ENCODE data around the gene ITM2B. TPM values are rescaled to one million over a fixed set of nuclear protein-coding genes. Genes with fewer than 3 reads are reported as not detected.
A peak's percentile ranks its signal among the peaks of the same experiment; 100 is the strongest.

Gene ITM2B
- total RNA-seq, 1 experiment from 2014 or later, result 224 TPM

DNA sequence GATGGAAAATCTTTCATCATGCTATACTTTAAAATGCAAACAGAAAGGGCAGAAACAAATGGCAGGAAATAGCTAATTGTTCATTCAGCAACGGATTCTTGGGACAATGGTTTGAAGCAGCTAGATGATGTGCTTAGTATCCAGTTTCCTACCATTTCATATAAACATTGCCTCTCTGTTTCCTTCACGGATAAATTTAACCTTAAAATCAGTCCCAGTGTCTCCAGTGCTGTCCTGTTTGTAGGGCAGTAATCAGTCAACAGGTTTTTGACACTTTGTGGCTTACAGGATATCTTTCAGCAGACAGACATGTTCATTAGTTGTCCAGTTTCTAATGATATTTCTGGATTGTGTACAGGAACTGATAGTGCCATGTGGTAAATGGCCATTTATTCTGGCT lies 45.8 kb downstream of the ITM2B start:
- H3K36me3 Mint-ChIP-seq (ENCODE audit: insufficient read depth, unreplicated experiment), result no peaks in the 10 kb centered on the region
- POLR2A ChIA-PET, result no interaction called here
- no peaks in the 10 kb centered on the region for H3K36me3 ChIP-seq (ENCODE audit: control insufficient read depth, insufficient read depth, low read length)

DNA sequence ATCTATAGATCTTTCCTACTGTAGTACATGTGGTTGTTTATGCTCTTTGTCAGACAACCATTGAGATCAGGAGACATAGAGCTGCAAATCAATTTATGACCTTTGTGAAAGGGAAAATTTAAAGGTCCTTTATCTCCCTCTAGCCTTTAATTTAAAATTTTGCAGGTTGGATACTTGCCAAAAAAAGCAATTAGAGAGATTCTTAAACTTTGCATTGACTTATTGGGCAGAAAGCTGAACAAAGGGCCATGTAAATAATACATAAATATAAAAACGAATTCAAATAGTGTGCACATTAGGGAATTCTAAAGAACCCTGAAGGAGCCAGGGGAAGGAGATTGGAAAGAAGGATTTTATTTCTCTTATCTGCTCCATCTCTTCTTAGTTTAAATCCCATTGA lies 48.5 kb downstream of the ITM2B start:
- no peaks in the 10 kb centered on the region for H3K9me3 Mint-ChIP-seq (ENCODE audit: unreplicated experiment)
- no TSS peak for BruUV-seq (replicated peaks)
- H3K9me3 ChIP-seq, result no peaks in the 10 kb centered on the region
- no peaks in the 10 kb centered on the region for H3K4me1 Mint-ChIP-seq (ENCODE audit: low read depth, unreplicated experiment)
- ChIA-PET CTCF (no interaction called here), POLR2A (no interaction called here)
- peaks cover 2% of the 10 kb centered on the region for H3K27me3 Mint-ChIP-seq (ENCODE audit: insufficient read depth, unreplicated experiment)
- H3K4me1 ChIP-seq, result no peaks in the 10 kb centered on the region
- H3K27me3 ChIP-seq (replicated peaks; ENCODE audit: control insufficient read depth, insufficient read depth, low read length), result no peaks in the 10 kb centered on the region; the same call in 1 of the 2 replicates
- H3K4me3 ChIP-seq (ENCODE audit: low read depth, low read length), result no peak overlapping the region
- no peak for DNase-seq
- H3K4me3 Mint-ChIP-seq (ENCODE audit: unreplicated experiment), result no peak overlapping the region
- H3K36me3 Mint-ChIP-seq (ENCODE audit: insufficient read depth, unreplicated experiment), result no peaks in the 10 kb centered on the region
- H3K27ac Mint-ChIP-seq (ENCODE audit: unreplicated experiment), result no peak overlapping the region
- TF ChIP-seq, protein P1, sequence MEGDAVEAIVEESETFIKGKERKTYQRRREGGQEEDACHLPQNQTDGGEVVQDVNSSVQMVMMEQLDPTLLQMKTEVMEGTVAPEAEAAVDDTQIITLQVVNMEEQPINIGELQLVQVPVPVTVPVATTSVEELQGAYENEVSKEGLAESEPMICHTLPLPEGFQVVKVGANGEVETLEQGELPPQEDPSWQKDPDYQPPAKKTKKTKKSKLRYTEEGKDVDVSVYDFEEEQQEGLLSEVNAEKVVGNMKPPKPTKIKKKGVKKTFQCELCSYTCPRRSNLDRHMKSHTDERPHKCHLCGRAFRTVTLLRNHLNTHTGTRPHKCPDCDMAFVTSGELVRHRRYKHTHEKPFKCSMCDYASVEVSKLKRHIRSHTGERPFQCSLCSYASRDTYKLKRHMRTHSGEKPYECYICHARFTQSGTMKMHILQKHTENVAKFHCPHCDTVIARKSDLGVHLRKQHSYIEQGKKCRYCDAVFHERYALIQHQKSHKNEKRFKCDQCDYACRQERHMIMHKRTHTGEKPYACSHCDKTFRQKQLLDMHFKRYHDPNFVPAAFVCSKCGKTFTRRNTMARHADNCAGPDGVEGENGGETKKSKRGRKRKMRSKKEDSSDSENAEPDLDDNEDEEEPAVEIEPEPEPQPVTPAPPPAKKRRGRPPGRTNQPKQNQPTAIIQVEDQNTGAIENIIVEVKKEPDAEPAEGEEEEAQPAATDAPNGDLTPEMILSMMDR (IDR thresholded peaks at IDR 0.05; ENCODE audit: insufficient read depth in 1 of 2, low read depth in 1 of 2, low read length in 1 of 2, severe bottlenecking in 1 of 2, unreplicated experiment in 1 of 2), result no peak
- intact Hi-C loops (cut with micrococcal nuclease; ENCODE audit: unreplicated experiment), result no loop called here
- no peaks in the 10 kb centered on the region for H3K36me3 ChIP-seq (ENCODE audit: control insufficient read depth, insufficient read depth, low read length)

More for the DNA sequence above, 45.8 kb downstream of the ITM2B start:
- no TSS peak for BruUV-seq (replicated peaks)
- H3K4me3 ChIP-seq (ENCODE audit: low read depth, low read length), result no peak overlapping the region
- no peaks in the 10 kb centered on the region; the same call in 1 of the 2 replicates for H3K27me3 ChIP-seq (replicated peaks; ENCODE audit: control insufficient read depth, insufficient read depth, low read length)
- no peaks in the 10 kb centered on the region for H3K4me1 ChIP-seq
- CTCF ChIA-PET, result no interaction called here
- H3K9me3 Mint-ChIP-seq (ENCODE audit: unreplicated experiment), result no peaks in the 10 kb centered on the region
- H3K4me1 Mint-ChIP-seq (ENCODE audit: low read depth, unreplicated experiment), result no peaks in the 10 kb centered on the region
- H3K4me3 Mint-ChIP-seq (ENCODE audit: unreplicated experiment), result no peak overlapping the region
- H3K9me3 ChIP-seq, result no peaks in the 10 kb centered on the region
- no peak overlapping the region for H3K27ac Mint-ChIP-seq (ENCODE audit: unreplicated experiment)
- no peak for DNase-seq
- TF ChIP-seq, protein P1 (IDR thresholded peaks at IDR 0.05; ENCODE audit: insufficient read depth in 1 of 2, low read depth in 1 of 2, low read length in 1 of 2, severe bottlenecking in 1 of 2, unreplicated experiment in 1 of 2), result no peak
- intact Hi-C loops (cut with micrococcal nuclease; ENCODE audit: unreplicated experiment), result loop anchor here (2.0 kb wide), 1 partner anchor 14 kb away; no protein-coding TSS in a partner anchor
- H3K27me3 Mint-ChIP-seq (ENCODE audit: insufficient read depth, unreplicated experiment), result peaks cover 2% of the 10 kb centered on the region

DNA sequence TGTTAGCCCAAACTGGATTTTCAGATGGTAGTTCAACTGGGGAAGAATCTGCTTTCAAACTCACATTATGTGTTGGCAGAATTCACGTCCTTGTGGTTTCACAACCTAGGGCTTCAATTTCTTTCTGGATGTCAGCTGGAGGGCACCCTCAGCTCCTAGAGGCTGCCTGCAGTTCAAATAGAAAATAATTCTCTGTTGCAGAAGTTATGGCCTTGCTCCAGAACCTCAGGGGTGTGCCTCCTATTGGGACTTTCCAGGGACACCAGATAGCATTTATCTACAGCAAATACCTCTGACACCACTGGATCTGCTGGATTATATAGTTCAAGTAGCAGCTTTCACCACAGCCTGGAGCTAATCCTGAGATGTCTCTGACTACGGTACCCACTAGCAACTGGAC lies 58.7 kb downstream of the ITM2B start:
- POLR2A ChIA-PET, result no interaction called here
- peaks cover 17% of the 10 kb centered on the region for H3K4me1 Mint-ChIP-seq (ENCODE audit: low read depth, unreplicated experiment)
- BruUV-seq (replicated peaks), result no TSS peak
- no peaks in the 10 kb centered on the region for H3K27me3 ChIP-seq (replicated peaks; ENCODE audit: control insufficient read depth, insufficient read depth, low read length)
- TF ChIP-seq, protein P1 (IDR thresholded peaks at IDR 0.05; ENCODE audit: insufficient read depth in 1 of 2, low read depth in 1 of 2, low read length in 1 of 2, severe bottlenecking in 1 of 2, unreplicated experiment in 1 of 2), result no peak
- CTCF ChIA-PET, result no interaction called here
- intact Hi-C loops (cut with micrococcal nuclease; ENCODE audit: unreplicated experiment), result loop anchor here (2.0 kb wide), 2 partner anchors 13 to 33 kb away; no protein-coding TSS in a partner anchor
- no peak overlapping the region for H3K4me3 Mint-ChIP-seq (ENCODE audit: unreplicated experiment)
- no peaks in the 10 kb centered on the region for H3K9me3 ChIP-seq
- H3K9me3 Mint-ChIP-seq (ENCODE audit: unreplicated experiment), result no peaks in the 10 kb centered on the region
- H3K36me3 ChIP-seq (ENCODE audit: control insufficient read depth, insufficient read depth, low read length), result no peaks in the 10 kb centered on the region
- no peak overlapping the region for H3K27ac Mint-ChIP-seq (ENCODE audit: unreplicated experiment)
- H3K36me3 Mint-ChIP-seq (ENCODE audit: insufficient read depth, unreplicated experiment), result no peaks in the 10 kb centered on the region
- H3K27me3 Mint-ChIP-seq (ENCODE audit: insufficient read depth, unreplicated experiment), result no peaks in the 10 kb centered on the region
- peak in 1 of 2 experiments; percentile 14 for DNase-seq
- H3K4me1 ChIP-seq, result peaks cover 40% of the 10 kb centered on the region
- H3K4me3 ChIP-seq (ENCODE audit: low read depth, low read length), result no peak overlapping the region

Data from Caco-2 (cell line).